Mesenchymal stem cell (in vitro differentiated cells and primary cell): Measurements from ENCODE around the gene CAMK1D.

Experiments
- DNase-seq: peaks from one replicate; pipeline ENCODE4 v3.0.0-alpha.2; 2013
- H2AFZ ChIP-seq: one replicate; pipeline ENCODE4 v1.6.1; 2013; ENCODE audit warnings: low read depth, mild to moderate bottlenecking, control low read depth, inconsistent platforms, low read length, moderate library complexity
- H2AK5ac ChIP-seq: 2 replicates; pipeline ENCODE4 v1.6.1; 2013; ENCODE audit warnings: low read length, moderate library complexity, mild to moderate bottlenecking, inconsistent platforms; ENCODE audit not compliant: severe bottlenecking
- H2BK120ac ChIP-seq: one replicate; pipeline ENCODE4 v1.6.1; 2013; ENCODE audit warnings: low read depth, mild to moderate bottlenecking, inconsistent platforms, low read length, moderate library complexity
- H2BK12ac ChIP-seq, 2 experiments: one replicate each; pipeline ENCODE4 v1.6.1; 2013; ENCODE audit warnings: inconsistent platforms in 2 of 2, low read length in 2 of 2, mild to moderate bottlenecking in 2 of 2, moderate library complexity in 2 of 2, control low read depth in 1 of 2
- H2BK15ac ChIP-seq: one replicate; pipeline ENCODE4 v1.6.1; 2013; ENCODE audit warnings: mild to moderate bottlenecking, low read depth, inconsistent platforms; ENCODE audit not compliant: poor library complexity, severe bottlenecking
- H2BK5ac ChIP-seq: 2 replicates; pipeline ENCODE4 v1.6.1; 2013; ENCODE audit warnings: low read depth, mild to moderate bottlenecking, low read length, control low read depth, inconsistent platforms; ENCODE audit not compliant: poor library complexity, severe bottlenecking
- H3K14ac ChIP-seq, 2 experiments: one replicate each; pipeline ENCODE4 v1.6.1; 2013; ENCODE audit warnings: inconsistent platforms in 2 of 2, low read length in 2 of 2, control low read depth in 1 of 2, mild to moderate bottlenecking in 1 of 2, moderate library complexity in 1 of 2
- H3K18ac ChIP-seq, 2 experiments: one replicate each; pipeline ENCODE4 v1.6.1; 2013; ENCODE audit warnings: inconsistent platforms in 2 of 2, low read length in 2 of 2, control low read depth in 1 of 2, low read depth in 1 of 2, mild to moderate bottlenecking in 1 of 2
- H3K23ac ChIP-seq, 2 experiments: one replicate each; pipeline ENCODE4 v1.6.1; 2013; ENCODE audit warnings: inconsistent platforms in 2 of 2, low read length in 2 of 2, mild to moderate bottlenecking in 2 of 2, moderate library complexity in 2 of 2, control low read depth in 1 of 2
- H3K27ac ChIP-seq: 2 replicates; pipeline ENCODE4 v1.5.1; 2013; ENCODE audit warnings: mild to moderate bottlenecking, moderate library complexity, low read length, control low read depth, inconsistent platforms; ENCODE audit not compliant: poor library complexity, severe bottlenecking
- H3K27me3 ChIP-seq, 2 experiments: 2 replicates each; pipeline versions ENCODE4 v1.6.1 to v1.7.0; 2013; ENCODE audit warnings: low read length in 2 of 2, mild to moderate bottlenecking in 2 of 2, moderate library complexity in 2 of 2, control low read depth in 1 of 2, inconsistent platforms in 1 of 2; ENCODE audit not compliant: control insufficient read depth in 1 of 2, insufficient read depth in 1 of 2
- H3K36me3 ChIP-seq, 2 experiments: 2 replicates each; pipeline versions ENCODE4 v1.6.1 to v1.7.0; 2013; ENCODE audit warnings: low read length in 2 of 2, control low read depth in 1 of 2, inconsistent platforms in 1 of 2, low read depth in 1 of 2, mild to moderate bottlenecking in 1 of 2; ENCODE audit not compliant: insufficient read depth in 2 of 2, control insufficient read depth in 1 of 2
- H3K4ac ChIP-seq, 2 experiments: one replicate each; pipeline ENCODE4 v1.6.1; 2013; ENCODE audit warnings: inconsistent platforms in 2 of 2, low read length in 2 of 2, mild to moderate bottlenecking in 2 of 2, moderate library complexity in 2 of 2, control low read depth in 1 of 2, low read depth in 1 of 2
- H3K4me1 ChIP-seq: 2 replicates; pipeline ENCODE4 v1.6.1; 2013; ENCODE audit warnings: low read depth, low read length, control low read depth; ENCODE audit not compliant: control insufficient read depth, insufficient read depth
- H3K4me2 ChIP-seq: 2 replicates; pipeline ENCODE4 v1.6.1; 2013; ENCODE audit warnings: low read length, mild to moderate bottlenecking, inconsistent platforms; ENCODE audit not compliant: poor library complexity, severe bottlenecking
- H3K4me3 ChIP-seq, 2 experiments: 2 replicates each; pipeline versions ENCODE4 v1.5.1 to v1.7.0; 2013; ENCODE audit warnings: low read length in 2 of 2, mild to moderate bottlenecking in 2 of 2, control low read depth in 1 of 2, low read depth in 1 of 2; ENCODE audit not compliant: insufficient read depth in 1 of 2
- H3K79me1 ChIP-seq: replicated peaks from 2 replicates; pipeline ENCODE4 v1.6.1; 2013; ENCODE audit warnings: mild to moderate bottlenecking, control low read depth, low read length, inconsistent platforms; ENCODE audit not compliant: poor library complexity, severe bottlenecking
- H3K9ac ChIP-seq: 2 replicates; pipeline ENCODE4 v1.7.0; 2013; ENCODE audit warnings: mild to moderate bottlenecking, low read length, moderate library complexity
- H3K9me3 ChIP-seq: 2 replicates; pipeline ENCODE4 v1.7.0; 2013; ENCODE audit warnings: mild to moderate bottlenecking, low read length; ENCODE audit not compliant: control insufficient read depth
- H4K8ac ChIP-seq: one replicate; pipeline ENCODE4 v1.6.1; 2013; ENCODE audit warnings: inconsistent platforms, mild to moderate bottlenecking, low read length, moderate library complexity
- H4K91ac ChIP-seq: one replicate; pipeline ENCODE4 v1.6.1; 2013; ENCODE audit warnings: mild to moderate bottlenecking, low read length, inconsistent platforms
- WGBS: methylation state at CpG from one replicate; pipeline ENCODE4 v1.1.7; 2013; ENCODE audit warnings: mixed read lengths; 5-methylcytosine and 5-hydroxymethylcytosine counted together

Gene CAMK1D

GRCh38 chr10:12799714-12800113 lies 450.4 kb downstream of the CAMK1D start:
- H3K4me2 ChIP-seq, result no peak overlapping the region
- H3K18ac ChIP-seq, result no peak overlapping the region
- H2BK5ac ChIP-seq, result no peak overlapping the region
- no peak overlapping the region for H3K9ac ChIP-seq
- H3K4ac ChIP-seq, result no peak overlapping the region
- H4K8ac ChIP-seq, result no peak overlapping the region
- H4K91ac ChIP-seq, result no peak overlapping the region
- H3K4me3 ChIP-seq, result no peak overlapping the region
- no peak overlapping the region for H3K23ac ChIP-seq
- DNase-seq, result no peak
- no peaks in the 10 kb centered on the region for H3K9me3 ChIP-seq
- peaks cover 0 to 15% of the 10 kb centered on the region in 2 experiments for H3K36me3 ChIP-seq
- peaks cover 6% of the 10 kb centered on the region for H3K4me1 ChIP-seq
- no peak overlapping the region for H3K27ac ChIP-seq
- no peaks in the 10 kb centered on the region for H3K27me3 ChIP-seq
- H2AK5ac ChIP-seq, result no peak overlapping the region
- peaks cover 1% of the 10 kb centered on the region for H3K79me1 ChIP-seq
- no peak overlapping the region for H2AFZ ChIP-seq
- H2BK120ac ChIP-seq, result no peak overlapping the region
- 97% methylated on average over 5 of the region's 5 CpGs for WGBS
- H2BK15ac ChIP-seq, result no peak overlapping the region
- H2BK12ac ChIP-seq, result no peak overlapping the region
- no peak overlapping the region for H3K14ac ChIP-seq

- no peak overlapping the region for H2BK5ac ChIP-seq
- no peak overlapping the region for H2BK15ac ChIP-seq
- H3K23ac ChIP-seq, result no peak overlapping the region
- H3K9me3 ChIP-seq, result no peaks in the 10 kb centered on the region
- no peak overlapping the region for H3K4me2 ChIP-seq
- H3K4ac ChIP-seq, result no peak overlapping the region
- no peak overlapping the region for H3K18ac ChIP-seq
- H2BK120ac ChIP-seq, result no peak overlapping the region
- no peak overlapping the region for H3K27ac ChIP-seq
- WGBS, result 96% methylated on average over 4 of the region's 4 CpGs
- H3K27me3 ChIP-seq, result no peaks in the 10 kb centered on the region
- H3K4me1 ChIP-seq, result peaks cover 6% of the 10 kb centered on the region
- no peak overlapping the region for H4K91ac ChIP-seq
- no peak overlapping the region for H3K9ac ChIP-seq
- H3K36me3 ChIP-seq, result peaks cover 0 to 11% of the 10 kb centered on the region in 2 experiments
- peaks cover 1% of the 10 kb centered on the region for H3K79me1 ChIP-seq
- H3K14ac ChIP-seq, result no peak overlapping the region
- H2BK12ac ChIP-seq, result no peak overlapping the region
- DNase-seq, result no peak
- H4K8ac ChIP-seq, result no peak overlapping the region
- no peak overlapping the region for H3K4me3 ChIP-seq
- no peak overlapping the region for H2AK5ac ChIP-seq
- H2AFZ ChIP-seq, result no peak overlapping the region
These were observed 451.0 kb downstream of the CAMK1D start for GRCh38 chr10:12800302-12800701.

GRCh38 chr10:12801214-12802087 lies 452.1 kb downstream of the CAMK1D start:
- Histone ChIP-seq H3K9me3 (no peaks in the 10 kb centered on the region), H3K4me2 (no peak overlapping the region), H3K27me3 (no peaks in the 10 kb centered on the region), H3K9ac (no peak overlapping the region), H2BK15ac (no peak overlapping the region), H2BK120ac (no peak overlapping the region), H3K4me3 (no peak overlapping the region), H2AFZ (no peak overlapping the region), H4K91ac (no peak overlapping the region), H2BK5ac (no peak overlapping the region), H3K23ac (no peak overlapping the region), H3K36me3 (peaks cover 0 to 6% of the 10 kb centered on the region in 2 experiments), H3K27ac (no peak overlapping the region), H3K4me1 (peaks cover 6% of the 10 kb centered on the region), H3K18ac (no peak overlapping the region), H2AK5ac (no peak overlapping the region), H3K79me1 (peaks cover 1% of the 10 kb centered on the region), H2BK12ac (no peak overlapping the region), H3K14ac (no peak overlapping the region), H4K8ac (no peak overlapping the region), H3K4ac (no peak overlapping the region)
- 94% methylated on average over 2 of the region's 3 CpGs for WGBS
- no peak for DNase-seq

GRCh38 chr10:12803776-12804175 lies 454.4 kb downstream of the CAMK1D start:
- H3K9me3 ChIP-seq, result no peaks in the 10 kb centered on the region
- peaks cover 1% of the 10 kb centered on the region for H3K79me1 ChIP-seq
- peaks cover 0 to 13% of the 10 kb centered on the region in 2 experiments for H3K36me3 ChIP-seq
- H3K4me3 ChIP-seq, result no peak overlapping the region
- H3K4me1 ChIP-seq, result peaks cover 4% of the 10 kb centered on the region
- WGBS, result 81% methylated on average over 4 of the region's 4 CpGs
- no peak overlapping the region for H3K23ac ChIP-seq
- H2BK5ac ChIP-seq, result no peak overlapping the region
- no peak overlapping the region for H3K9ac ChIP-seq
- H2BK12ac ChIP-seq, result no peak overlapping the region
- no peak overlapping the region for H2BK15ac ChIP-seq
- H2BK120ac ChIP-seq, result no peak overlapping the region
- H3K14ac ChIP-seq, result no peak overlapping the region
- no peaks in the 10 kb centered on the region for H3K27me3 ChIP-seq
- no peak overlapping the region for H2AK5ac ChIP-seq
- H3K18ac ChIP-seq, result no peak overlapping the region
- no peak for DNase-seq
- no peak overlapping the region for H3K4me2 ChIP-seq
- H2AFZ ChIP-seq, result no peak overlapping the region
- H4K8ac ChIP-seq, result no peak overlapping the region
- H3K4ac ChIP-seq, result no peak overlapping the region
- no peak overlapping the region for H3K27ac ChIP-seq
- no peak overlapping the region for H4K91ac ChIP-seq
